K562 (cell line): ENCODE data around the gene CCL21. TPM values are rescaled to one million over a fixed set of nuclear protein-coding genes. Genes with fewer than 3 reads are reported as not detected.
"Not testable (repeated sequence)": the region's sequence is repeated elsewhere in the genome, so short reads cannot be mapped to it uniquely, and the experiment has no call there.

Experiments
- ATAC-seq: fragments of 200-7000 bp; cut with Tn5 transposase; 3 replicates; pipeline ENCODE4 v1.9.1; 2020; ENCODE audit warnings: moderate library complexity
- BruUV-seq: library from RNA; stranded (reverse); fragments of 400-500 nt; replicated peaks from 2 replicates; lab custom pipeline; 2021; lab: Mats Ljungman, UMichigan
- CTCF ChIA-PET: fragments of 300-600 bp; formaldehyde crosslinking; extraction: SDS; loops from one replicate; lab custom pipeline; 2021; ENCODE audit warnings: low intra/inter-chr PET ratio; lab: Yijun Ruan, JAX
- POLR2A ChIA-PET: fragments of 300-600, 350-650 bp; sonication (Branson Sonifier 250); formaldehyde crosslinking; extraction: SDS; loops from one replicate; lab custom pipeline; 2021; ENCODE audit warnings: antibody characterized with exemption, inconsistent platforms; lab: Yijun Ruan, JAX
- DNase-seq, 4 experiments: peaks; one replicate each; pipeline versions ENCODE4 v3.0.0 to v3.0.0-alpha.2; 2011 to 2018; ENCODE audit warnings: low spot score in 3 of 4, mixed read lengths in 3 of 4; ENCODE audit errors: extremely low read depth in 1 of 4
- FAIRE-seq: peaks from 2 replicates; lab custom pipeline; 2011; peaks lifted over from hg19 to GRCh38; lab: Jason Lieb, UNC
- H2AFZ ChIP-seq: 2 replicates; pipeline ENCODE4 v1.6.0; 2011; ENCODE audit warnings: low read depth, low read length, control low read depth, inconsistent platforms
- H3K27ac ChIP-seq: fragments of 200-600 bp; 3 replicates; pipeline ENCODE4 v1.8.0; 2011; ENCODE audit warnings: low read depth, mild to moderate bottlenecking, control low read depth, inconsistent platforms, low read length, moderate library complexity, mixed read lengths; ENCODE audit errors: extremely low read depth
- H3K27me3 ChIP-seq, 2 experiments: fragments of 300-600 bp in 1 of 2; 2 replicates in 1 of 2; 3 replicates in 1 of 2; pipeline versions ENCODE4 v1.6.0 to v1.8.0; 2011; ENCODE audit warnings: inconsistent platforms in 2 of 2, low read length in 2 of 2, mild to moderate bottlenecking in 1 of 2, mixed read lengths in 1 of 2, moderate library complexity in 1 of 2; ENCODE audit not compliant: control insufficient read depth in 2 of 2, insufficient read depth in 2 of 2
- H3K36me3 ChIP-seq: fragments of 300-600 bp; 3 replicates; pipeline ENCODE4 v1.8.0; 2011; ENCODE audit warnings: mild to moderate bottlenecking, low read length, inconsistent platforms; ENCODE audit not compliant: control insufficient read depth, insufficient read depth
- H3K4me1 ChIP-seq, 2 experiments: fragments of 200-600 bp in 1 of 2; replicated peaks in 1 of 2; 2 replicates in 1 of 2; 3 replicates in 1 of 2; pipeline versions ENCODE4 v1.5.1 to v1.8.0; 2011; ENCODE audit warnings: inconsistent platforms in 2 of 2, low read length in 2 of 2, mild to moderate bottlenecking in 1 of 2, mixed read lengths in 1 of 2, moderate library complexity in 1 of 2; ENCODE audit not compliant: control insufficient read depth in 2 of 2, insufficient read depth in 2 of 2
- H3K4me2 ChIP-seq: 2 replicates; pipeline ENCODE4 v1.6.1; 2011; ENCODE audit warnings: low read length, control low read depth, inconsistent platforms, mixed read lengths; ENCODE audit not compliant: insufficient read depth
- H3K4me3 ChIP-seq: fragments of 200-600 bp; sonication (generic), shearing (Covaris generic); 2 replicates; pipeline ENCODE4 v1.5.1; 2016; ENCODE audit warnings: control low read depth, inconsistent platforms
- H3K79me2 ChIP-seq: fragments of 200-600 bp; 3 replicates; pipeline ENCODE4 v1.8.0; 2011; ENCODE audit warnings: low read length, inconsistent platforms; ENCODE audit not compliant: control insufficient read depth, insufficient read depth
- H3K9ac ChIP-seq, 2 experiments: 2 replicates each; pipeline versions ENCODE4 v1.6.0 to v1.6.1; 2011; ENCODE audit warnings: low read depth in 2 of 2, low read length in 2 of 2, control low read depth in 1 of 2, inconsistent platforms in 1 of 2, mild to moderate bottlenecking in 1 of 2, mixed read lengths in 1 of 2; ENCODE audit not compliant: insufficient read depth in 1 of 2
- H3K9me1 ChIP-seq: one replicate; pipeline ENCODE4 v1.6.0; 2011; ENCODE audit warnings: inconsistent platforms, mild to moderate bottlenecking, low read length, moderate library complexity; ENCODE audit not compliant: control insufficient read depth, insufficient read depth
- H3K9me3 ChIP-seq: replicated peaks from 2 replicates; pipeline ENCODE4 v1.5.1; 2011; ENCODE audit warnings: low read depth, low read length, inconsistent platforms; ENCODE audit not compliant: control insufficient read depth, insufficient read depth
- H4K20me1 ChIP-seq: replicated peaks from 2 replicates; pipeline ENCODE4 v1.6.1; 2011; ENCODE audit warnings: low read length, inconsistent platforms, mixed read lengths; ENCODE audit not compliant: control insufficient read depth, insufficient read depth
- BCL6 ChIP-seq: fragments of 250-450 bp; sonication (Bioruptor Pico); IDR thresholded peaks from 2 replicates; pipeline ENCODE4 v1.4.0; 2020
- ZNF436 ChIP-seq: fragments of 250-450, 450-650 bp; sonication (Bioruptor Pico); formaldehyde crosslinking; IDR thresholded peaks from 2 replicates; pipeline ENCODE4 v1.7.0; 2020; ENCODE audit warnings: mild to moderate bottlenecking
- ZNF444 ChIP-seq: fragments of 250-450 bp; sonication (Bioruptor Pico); IDR thresholded peaks from 2 replicates; pipeline ENCODE4 v1.4.0; 2020; ENCODE audit warnings: mild to moderate bottlenecking, moderate library complexity
- ZNF76 ChIP-seq: fragments of 250-450 bp; sonication (Bioruptor Pico); IDR thresholded peaks from 2 replicates; pipeline ENCODE4 v1.4.0; 2020; ENCODE audit warnings: mild to moderate bottlenecking, moderate library complexity, borderline replicate concordance
- ZSCAN32 ChIP-seq: fragments of 450-650 bp; formaldehyde crosslinking; IDR thresholded peaks from 2 replicates; pipeline ENCODE4 v1.4.0; 2020; ENCODE audit warnings: mild to moderate bottlenecking, moderate library complexity
- WGBS: fragments of 100-300 bp; shearing (Covaris generic); methylation state at CpG from one replicate; pipeline ENCODE4 v1.1.6; 2016; ENCODE audit warnings: low coverage, mixed read lengths; ENCODE audit not compliant: insufficient coverage; ENCODE audit errors: missing lambda C conversion rate; 5-methylcytosine and 5-hydroxymethylcytosine counted together
- in situ Hi-C: fragments of 300-500 bp; cut with MboI; formaldehyde crosslinking; loops from 4 replicates; pipeline ENCODE4 v1.15.0; 2018; ENCODE audit warnings: inconsistent platforms, mixed read lengths
- intact Hi-C: fragments of 100-400 bp; cut with micrococcal nuclease; formaldehyde crosslinking; loops from 2 replicates; pipeline ENCODE4 v1.14.2; 2022
- polyA plus RNA-seq, 8 experiments: library from polyadenylated mRNA; depleted of rRNA in 4 of 8; stranded (reverse) in 5 of 8; unstranded in 3 of 8; fragments of >200 nt; fragmentation: Nextera tagmentation in 2 of 8; fragmentation: Illumina TruSeq in 1 of 8; extraction: Ambion mirVana in 2 of 8; extraction: Trizol in 1 of 8; gene quantifications; 2 replicates each; pipeline versions ENCODE4 v1.2.1 to v1.2.3, GENCODE V29; 2011 to 2014; ENCODE audit warnings: inconsistent platforms in 1 of 8, missing spikeins in 1 of 8
- total RNA-seq, 7 experiments: library from RNA; depleted of rRNA in 6 of 7; stranded (reverse); fragments of >200 nt in 6 of 7; fragmentation: Illumina TruSeq in 2 of 7; extraction: Trizol in 2 of 7; gene quantifications; 2 replicates each; pipeline versions ENCODE4 v1.2.1 to v1.2.3, GENCODE V29; 2011 to 2021; ENCODE audit warnings: low replicate concordance in 1 of 7

The CCL21 gene
- total and polyA plus RNA-seq, 9 of the 15 experiments (the other 6 are each of a cell fraction or from before 2014, with no cell fraction given): not detected

- Histone ChIP-seq H2AFZ (no peak overlapping the region), H3K9me1 (no peaks in the 10 kb centered on the region), H3K27ac (no peak overlapping the region), H3K4me3 (no peak overlapping the region), H4K20me1 (no peaks in the 10 kb centered on the region), H3K4me2 (no peak overlapping the region), H3K79me2 (no peaks in the 10 kb centered on the region), H3K9me3 (no peaks in the 10 kb centered on the region), H3K4me1 (no peaks in the 10 kb centered on the region), H3K36me3 (no peaks in the 10 kb centered on the region), H3K9ac (no peak overlapping the region), H3K27me3 (peaks cover 3 to 18% of the 10 kb centered on the region in 2 experiments; a peak in 3 of 5 replicates)
- ATAC-seq (no peak), DNase-seq (no peak), FAIRE-seq (no peak)
- BruUV-seq: no TSS peak
- POLR2A ChIA-PET: no interaction called here
- in situ Hi-C loops: no loop called here
- no peak for TF ChIP-seq ZNF76
- TF ChIP-seq ZSCAN32: no peak
- TF ChIP-seq ZNF436 (CRISPR knock-in tag): no peak
- TF ChIP-seq BCL6 (CRISPR knock-in tag): no peak
- no peak for TF ChIP-seq ZNF444
- WGBS: 2% methylated on average over 11 of the region's 11 CpGs
- intact Hi-C loops: no loop called here
- CTCF ChIA-PET: interaction anchor here (0.6 kb wide), 1 partner anchor 387 kb away, joined by 3 read pairs; no protein-coding TSS in a partner anchor
Observed at GRCh38 chr9:34723141-34723540, 13.2 kb upstream of the CCL21 start.

- H3K9ac ChIP-seq, H3K27ac ChIP-seq, H3K9me3 ChIP-seq, in situ Hi-C loops, BruUV-seq, H4K20me1 ChIP-seq, H3K36me3 ChIP-seq, DNase-seq, H2AFZ ChIP-seq, POLR2A ChIA-PET, ATAC-seq, CTCF ChIA-PET, intact Hi-C loops, H3K9me1 ChIP-seq, H3K4me2 ChIP-seq, FAIRE-seq, H3K4me3 ChIP-seq, H3K4me1 ChIP-seq, H3K79me2 ChIP-seq: not testable (repeated sequence)
- peaks cover 3 to 24% of the 10 kb centered on the region in 2 experiments; a peak in 4 of 5 replicates for H3K27me3 ChIP-seq
Observed at GRCh38 chr9:34719769-34720025, 9.8 kb upstream of the CCL21 start.
